GM12878 (cell line): ENCODE results near the gene CDYL2. TPM values are rescaled to one million over a fixed set of nuclear protein-coding genes. Genes with fewer than 3 reads are reported as not detected.

Experiments used
- BMI1 ChIP-seq: fragments of 450-650 bp; IDR thresholded peaks from 2 replicates; pipeline ENCODE4 v1.6.1; 2016; ENCODE audit warnings: mild to moderate bottlenecking, moderate library complexity, borderline replicate concordance
- DPF2 ChIP-seq: fragments of 450-650 bp; IDR thresholded peaks from 2 replicates; pipeline ENCODE4 v1.6.1; 2017; ENCODE audit warnings: mild to moderate bottlenecking
- EGR1 ChIP-seq, 2 experiments: IDR thresholded peaks; 1 replicate in 1 of 2; 2 replicates in 1 of 2; pipeline ENCODE4 v1.6.1; 2011 to 2012; ENCODE audit warnings: low read depth in 2 of 2, low read length in 2 of 2, borderline replicate concordance in 1 of 2, mild to moderate bottlenecking in 1 of 2, moderate library complexity in 1 of 2
- HDGF ChIP-seq: fragments of 450-650 bp; IDR thresholded peaks from 2 replicates; pipeline ENCODE4 v1.6.1; 2016; ENCODE audit warnings: antibody characterized with exemption
- JUNB ChIP-seq: IDR thresholded peaks from 2 replicates; pipeline ENCODE4 v1.6.1; 2016; ENCODE audit warnings: antibody characterized with exemption, mild to moderate bottlenecking
- MEF2A ChIP-seq: IDR thresholded peaks from 2 replicates; pipeline ENCODE4 v1.6.1; 2011; ENCODE audit warnings: low read depth, mild to moderate bottlenecking, low read length, moderate library complexity; ENCODE audit not compliant: insufficient read depth
- MTA2 ChIP-seq: fragments of 450-650 bp; IDR thresholded peaks from 2 replicates; pipeline ENCODE4 v1.6.1; 2016; ENCODE audit warnings: low read depth, mild to moderate bottlenecking, moderate library complexity
- MXI1 ChIP-seq: fragments of 150-350 bp; IDR thresholded peaks from 2 replicates; pipeline ENCODE4 v1.6.1; 2011; ENCODE audit warnings: low read depth, mild to moderate bottlenecking, inconsistent platforms, low read length, improper control_type of control experiment
- POLR2A ChIP-seq: IDR thresholded peaks from 2 replicates; pipeline ENCODE4 v1.6.1; 2011; ENCODE audit warnings: low read depth, mild to moderate bottlenecking, low read length
- POLR2AphosphoS5 ChIP-seq: IDR thresholded peaks from 2 replicates; pipeline ENCODE4 v1.6.1; 2011; ENCODE audit warnings: mild to moderate bottlenecking, low read length, inconsistent platforms
- RBBP5 ChIP-seq: fragments of 200-600 bp; sonication (generic); conservative IDR thresholded peaks from 2 replicates; pipeline ENCODE4 v1.6.1; 2016
- SMAD1 ChIP-seq: fragments of 450-650 bp; IDR thresholded peaks from 2 replicates; pipeline ENCODE4 v1.6.1; 2018; ENCODE audit warnings: mild to moderate bottlenecking, low read depth; ENCODE audit not compliant: partially characterized antibody
- SMARCA5 ChIP-seq: fragments of 450-650 bp; IDR thresholded peaks from 2 replicates; pipeline ENCODE4 v1.6.1; 2017; ENCODE audit warnings: mild to moderate bottlenecking
- SREBF2 ChIP-seq: IDR thresholded peaks from 2 replicates; pipeline ENCODE4 v1.6.1; 2012; ENCODE audit warnings: mild to moderate bottlenecking, low read length
- SUPT20H ChIP-seq: IDR thresholded peaks from 2 replicates; pipeline ENCODE4 v1.6.1; 2011; ENCODE audit warnings: low read depth, mild to moderate bottlenecking, low read length, moderate library complexity, borderline replicate concordance; ENCODE audit not compliant: control insufficient read depth
- SUZ12 ChIP-seq: fragments of 200-600 bp; sonication (generic); IDR thresholded peaks from one replicate; pipeline ENCODE4 v1.6.1; 2018; ENCODE audit warnings: antibody characterized with exemption, mild to moderate bottlenecking; ENCODE audit not compliant: unreplicated experiment
- ZNF207 ChIP-seq: fragments of 450-650 bp; IDR thresholded peaks from 2 replicates; pipeline ENCODE4 v1.6.1; 2014; ENCODE audit warnings: antibody characterized with exemption, mild to moderate bottlenecking, borderline replicate concordance
- polyA plus RNA-seq, 11 experiments: library from polyadenylated mRNA; depleted of rRNA in 4 of 11; unstranded in 6 of 11; stranded (reverse) in 5 of 11; fragments of >200 nt; fragmentation: Nextera tagmentation in 4 of 11; fragmentation: Illumina TruSeq in 1 of 11; extraction: Ambion mirVana in 4 of 11; extraction: Trizol in 1 of 11; gene quantifications; 1 replicate in 1 of 11; 2 replicates in 10 of 11; pipeline versions ENCODE4 v1.2.1 to v1.2.3, GENCODE V29; 2011 to 2016; ENCODE audit warnings: inconsistent platforms in 2 of 11, missing spikeins in 2 of 11, low read depth in 1 of 11
- total RNA-seq, 4 experiments: library from RNA; depleted of rRNA in 3 of 4; stranded (reverse); fragments of >200 nt in 3 of 4; fragmentation: Illumina TruSeq in 1 of 4; extraction: Trizol in 1 of 4; gene quantifications; 2 replicates each; pipeline versions ENCODE4 v1.2.1 to v1.2.3, GENCODE V29; 2013 to 2021
- TF ChIP-seq, protein P1 (sequence below): IDR thresholded peaks from 2 replicates; pipeline ENCODE4 v1.6.1; 2011; ENCODE audit warnings: low read depth, low read length, improper control_type of control experiment, borderline replicate concordance
- TF ChIP-seq, protein P2 (sequence below): fragments of 450-650 bp; IDR thresholded peaks from 2 replicates; pipeline ENCODE4 v1.6.1; 2018; ENCODE audit warnings: borderline replicate concordance, mild to moderate bottlenecking; ENCODE audit not compliant: partially characterized antibody
- TF ChIP-seq, protein P3 (sequence below): IDR thresholded peaks from 2 replicates; pipeline ENCODE4 v1.6.1; 2011; ENCODE audit warnings: low read depth, mild to moderate bottlenecking, low read length, moderate library complexity, borderline replicate concordance; ENCODE audit errors: extremely low read depth
- TF ChIP-seq, protein P4 (sequence below): fragments of 150-350 bp; IDR thresholded peaks from 2 replicates; pipeline ENCODE4 v1.6.1; 2014; ENCODE audit warnings: mild to moderate bottlenecking, low read depth, low read length
- TF ChIP-seq, protein P5 (sequence below): fragments of 450-650 bp; formaldehyde crosslinking; IDR thresholded peaks from 2 replicates; pipeline ENCODE4 v1.5.0; 2022; ENCODE audit warnings: mild to moderate bottlenecking, missing genetic modification characterization

CDYL2 gene
- total and polyA plus RNA-seq, 10 of the 15 experiments (the other 5 are each of a cell fraction or from before 2014, with no cell fraction given) = 0.27 to 22.9 (median 3.9) TPM

DNA sequence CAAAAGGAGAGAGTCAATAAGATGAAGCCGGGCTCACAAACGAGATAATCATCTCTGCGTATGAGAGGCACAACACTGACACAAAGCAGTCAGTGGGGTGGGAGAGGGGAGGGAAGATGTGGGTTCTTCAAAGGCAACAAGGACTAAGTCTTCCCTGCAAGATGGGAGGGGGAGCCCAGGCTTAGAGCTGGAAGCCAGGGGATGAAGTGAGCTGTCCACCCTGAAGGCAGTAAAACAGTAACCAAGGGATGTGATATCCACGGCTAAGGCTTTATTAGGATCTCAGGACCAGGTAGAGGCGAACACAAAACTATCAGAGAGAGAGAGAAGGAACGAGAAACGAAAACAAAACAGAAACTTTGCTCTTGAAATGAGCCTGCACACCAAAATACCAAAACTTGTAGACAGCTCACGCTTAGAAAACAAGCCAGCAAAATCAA is 147.7 kb downstream of the CDYL2 start (continued):
- TF ChIP-seq, protein P1, sequence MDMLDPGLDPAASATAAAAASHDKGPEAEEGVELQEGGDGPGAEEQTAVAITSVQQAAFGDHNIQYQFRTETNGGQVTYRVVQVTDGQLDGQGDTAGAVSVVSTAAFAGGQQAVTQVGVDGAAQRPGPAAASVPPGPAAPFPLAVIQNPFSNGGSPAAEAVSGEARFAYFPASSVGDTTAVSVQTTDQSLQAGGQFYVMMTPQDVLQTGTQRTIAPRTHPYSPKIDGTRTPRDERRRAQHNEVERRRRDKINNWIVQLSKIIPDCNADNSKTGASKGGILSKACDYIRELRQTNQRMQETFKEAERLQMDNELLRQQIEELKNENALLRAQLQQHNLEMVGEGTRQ = no peak
- TF ChIP-seq SMAD1 (no peak), POLR2AphosphoS5 (no peak), SUZ12 (no peak), BMI1 (no peak), EGR1 (IDR thresholded peaks at IDR 0.05; ENCODE audit: borderline replicate concordance in 1 of 2, low read depth in 2 of 2, low read length in 2 of 2) (no peak), JUNB (peak; percentile 70), RBBP5 (0 out of 2 replicates have a peak, but pooled peaks have one; percentile 37), POLR2A (peak; percentile 45; the same call in 1 of the 2 replicates), SREBF2 (no peak), MXI1 (no peak), MEF2A (no peak), DPF2 (0 out of 2 replicates have a peak, but pooled peaks have one; percentile 28), SMARCA5 (no peak), SUPT20H (no peak), HDGF (no peak), MTA2 (no peak), ZNF207 (no peak)
- TF ChIP-seq, protein P2, sequence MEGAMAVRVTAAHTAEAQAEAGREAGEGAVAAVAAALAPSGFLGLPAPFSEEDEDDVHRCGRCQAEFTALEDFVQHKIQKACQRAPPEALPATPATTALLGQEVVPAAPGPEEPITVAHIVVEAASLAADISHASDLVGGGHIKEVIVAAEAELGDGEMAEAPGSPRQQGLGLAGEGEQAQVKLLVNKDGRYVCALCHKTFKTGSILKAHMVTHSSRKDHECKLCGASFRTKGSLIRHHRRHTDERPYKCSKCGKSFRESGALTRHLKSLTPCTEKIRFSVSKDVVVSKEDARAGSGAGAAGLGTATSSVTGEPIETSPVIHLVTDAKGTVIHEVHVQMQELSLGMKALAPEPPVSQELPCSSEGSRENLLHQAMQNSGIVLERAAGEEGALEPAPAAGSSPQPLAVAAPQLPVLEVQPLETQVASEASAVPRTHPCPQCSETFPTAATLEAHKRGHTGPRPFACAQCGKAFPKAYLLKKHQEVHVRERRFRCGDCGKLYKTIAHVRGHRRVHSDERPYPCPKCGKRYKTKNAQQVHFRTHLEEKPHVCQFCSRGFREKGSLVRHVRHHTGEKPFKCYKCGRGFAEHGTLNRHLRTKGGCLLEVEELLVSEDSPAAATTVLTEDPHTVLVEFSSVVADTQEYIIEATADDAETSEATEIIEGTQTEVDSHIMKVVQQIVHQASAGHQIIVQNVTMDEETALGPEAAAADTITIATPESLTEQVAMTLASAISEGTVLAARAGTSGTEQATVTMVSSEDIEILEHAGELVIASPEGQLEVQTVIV = no peak
- TF ChIP-seq, protein P3, sequence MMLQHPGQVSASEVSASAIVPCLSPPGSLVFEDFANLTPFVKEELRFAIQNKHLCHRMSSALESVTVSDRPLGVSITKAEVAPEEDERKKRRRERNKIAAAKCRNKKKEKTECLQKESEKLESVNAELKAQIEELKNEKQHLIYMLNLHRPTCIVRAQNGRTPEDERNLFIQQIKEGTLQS = no peak
- TF ChIP-seq, protein P4, sequence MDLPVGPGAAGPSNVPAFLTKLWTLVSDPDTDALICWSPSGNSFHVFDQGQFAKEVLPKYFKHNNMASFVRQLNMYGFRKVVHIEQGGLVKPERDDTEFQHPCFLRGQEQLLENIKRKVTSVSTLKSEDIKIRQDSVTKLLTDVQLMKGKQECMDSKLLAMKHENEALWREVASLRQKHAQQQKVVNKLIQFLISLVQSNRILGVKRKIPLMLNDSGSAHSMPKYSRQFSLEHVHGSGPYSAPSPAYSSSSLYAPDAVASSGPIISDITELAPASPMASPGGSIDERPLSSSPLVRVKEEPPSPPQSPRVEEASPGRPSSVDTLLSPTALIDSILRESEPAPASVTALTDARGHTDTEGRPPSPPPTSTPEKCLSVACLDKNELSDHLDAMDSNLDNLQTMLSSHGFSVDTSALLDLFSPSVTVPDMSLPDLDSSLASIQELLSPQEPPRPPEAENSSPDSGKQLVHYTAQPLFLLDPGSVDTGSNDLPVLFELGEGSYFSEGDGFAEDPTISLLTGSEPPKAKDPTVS = no peak
- TF ChIP-seq, protein P5, sequence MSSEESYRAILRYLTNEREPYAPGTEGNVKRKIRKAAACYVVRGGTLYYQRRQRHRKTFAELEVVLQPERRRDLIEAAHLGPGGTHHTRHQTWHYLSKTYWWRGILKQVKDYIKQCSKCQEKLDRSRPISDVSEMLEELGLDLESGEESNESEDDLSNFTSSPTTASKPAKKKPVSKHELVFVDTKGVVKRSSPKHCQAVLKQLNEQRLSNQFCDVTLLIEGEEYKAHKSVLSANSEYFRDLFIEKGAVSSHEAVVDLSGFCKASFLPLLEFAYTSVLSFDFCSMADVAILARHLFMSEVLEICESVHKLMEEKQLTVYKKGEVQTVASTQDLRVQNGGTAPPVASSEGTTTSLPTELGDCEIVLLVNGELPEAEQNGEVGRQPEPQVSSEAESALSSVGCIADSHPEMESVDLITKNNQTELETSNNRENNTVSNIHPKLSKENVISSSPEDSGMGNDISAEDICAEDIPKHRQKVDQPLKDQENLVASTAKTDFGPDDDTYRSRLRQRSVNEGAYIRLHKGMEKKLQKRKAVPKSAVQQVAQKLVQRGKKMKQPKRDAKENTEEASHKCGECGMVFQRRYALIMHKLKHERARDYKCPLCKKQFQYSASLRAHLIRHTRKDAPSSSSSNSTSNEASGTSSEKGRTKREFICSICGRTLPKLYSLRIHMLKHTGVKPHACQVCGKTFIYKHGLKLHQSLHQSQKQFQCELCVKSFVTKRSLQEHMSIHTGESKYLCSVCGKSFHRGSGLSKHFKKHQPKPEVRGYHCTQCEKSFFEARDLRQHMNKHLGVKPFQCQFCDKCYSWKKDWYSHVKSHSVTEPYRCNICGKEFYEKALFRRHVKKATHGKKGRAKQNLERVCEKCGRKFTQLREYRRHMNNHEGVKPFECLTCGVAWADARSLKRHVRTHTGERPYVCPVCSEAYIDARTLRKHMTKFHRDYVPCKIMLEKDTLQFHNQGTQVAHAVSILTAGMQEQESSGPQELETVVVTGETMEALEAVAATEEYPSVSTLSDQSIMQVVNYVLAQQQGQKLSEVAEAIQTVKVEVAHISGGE (CRISPR knock-in tag) = no peak
